SK-N-SH (cell line): Measurements from ENCODE around the gene HYLS1.

Experiments used
- MXI1 ChIP-seq: IDR thresholded peaks from 2 replicates; pipeline ENCODE4 v1.6.1; 2012; ENCODE audit warnings: mild to moderate bottlenecking, low read depth, low read length, improper control_type of control experiment
- TF ChIP-seq, protein P1 (sequence below): fragments of 150-350 bp; IDR thresholded peaks from 2 replicates; pipeline ENCODE4 v1.6.1; 2017; ENCODE audit warnings: antibody characterized with exemption, low read length, low read depth, borderline replicate concordance
- TF ChIP-seq, protein P2 (sequence below): fragments of 200-600 bp; sonication (generic); IDR thresholded peaks from 2 replicates; pipeline ENCODE4 v1.6.1; 2017; ENCODE audit warnings: antibody characterized with exemption, mild to moderate bottlenecking, moderate library complexity
- TF ChIP-seq, protein P3 (sequence below): IDR thresholded peaks from 2 replicates; pipeline ENCODE4 v1.4.0; 2012; ENCODE audit warnings: low read depth, borderline replicate concordance

DNA sequence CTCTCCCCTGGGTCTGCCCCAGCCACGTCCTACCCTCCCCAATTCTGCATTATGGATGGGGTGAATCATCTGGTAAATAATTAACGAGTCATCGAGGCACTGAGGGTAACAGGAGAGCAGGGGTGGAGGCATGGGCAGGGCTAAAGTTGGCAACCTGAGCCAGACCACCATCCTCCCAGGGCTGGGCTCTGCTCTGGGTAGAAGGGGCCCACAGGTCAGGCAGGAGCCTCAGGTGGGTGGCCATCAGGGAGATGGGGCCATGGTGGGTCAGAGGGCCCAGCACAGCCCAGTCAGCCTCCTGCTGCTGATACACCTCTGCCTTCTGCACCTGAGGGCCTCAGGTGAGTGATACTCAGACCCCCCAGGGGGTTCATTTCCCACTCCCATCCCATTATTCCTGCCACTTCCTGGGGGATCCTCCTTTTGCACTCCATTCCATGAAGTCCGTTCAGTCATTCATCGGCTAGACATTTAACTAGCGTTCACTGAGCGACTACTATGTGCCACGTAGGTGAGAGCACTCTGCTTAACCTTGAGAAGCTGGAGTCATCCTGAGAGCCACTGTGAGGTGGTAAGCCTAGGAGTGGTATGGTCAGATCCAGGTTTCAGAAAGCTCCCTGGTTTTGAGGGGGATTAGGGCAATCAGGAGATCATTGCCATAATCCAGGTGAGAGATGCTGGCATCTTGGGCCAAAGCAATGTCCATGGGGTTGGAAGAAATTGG, 58.5 kb downstream of the HYLS1 start, which contains the start of gene VSIG10L2:
- TF ChIP-seq, protein P1, sequence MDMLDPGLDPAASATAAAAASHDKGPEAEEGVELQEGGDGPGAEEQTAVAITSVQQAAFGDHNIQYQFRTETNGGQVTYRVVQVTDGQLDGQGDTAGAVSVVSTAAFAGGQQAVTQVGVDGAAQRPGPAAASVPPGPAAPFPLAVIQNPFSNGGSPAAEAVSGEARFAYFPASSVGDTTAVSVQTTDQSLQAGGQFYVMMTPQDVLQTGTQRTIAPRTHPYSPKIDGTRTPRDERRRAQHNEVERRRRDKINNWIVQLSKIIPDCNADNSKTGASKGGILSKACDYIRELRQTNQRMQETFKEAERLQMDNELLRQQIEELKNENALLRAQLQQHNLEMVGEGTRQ: no peak
- TF ChIP-seq, protein P2, sequence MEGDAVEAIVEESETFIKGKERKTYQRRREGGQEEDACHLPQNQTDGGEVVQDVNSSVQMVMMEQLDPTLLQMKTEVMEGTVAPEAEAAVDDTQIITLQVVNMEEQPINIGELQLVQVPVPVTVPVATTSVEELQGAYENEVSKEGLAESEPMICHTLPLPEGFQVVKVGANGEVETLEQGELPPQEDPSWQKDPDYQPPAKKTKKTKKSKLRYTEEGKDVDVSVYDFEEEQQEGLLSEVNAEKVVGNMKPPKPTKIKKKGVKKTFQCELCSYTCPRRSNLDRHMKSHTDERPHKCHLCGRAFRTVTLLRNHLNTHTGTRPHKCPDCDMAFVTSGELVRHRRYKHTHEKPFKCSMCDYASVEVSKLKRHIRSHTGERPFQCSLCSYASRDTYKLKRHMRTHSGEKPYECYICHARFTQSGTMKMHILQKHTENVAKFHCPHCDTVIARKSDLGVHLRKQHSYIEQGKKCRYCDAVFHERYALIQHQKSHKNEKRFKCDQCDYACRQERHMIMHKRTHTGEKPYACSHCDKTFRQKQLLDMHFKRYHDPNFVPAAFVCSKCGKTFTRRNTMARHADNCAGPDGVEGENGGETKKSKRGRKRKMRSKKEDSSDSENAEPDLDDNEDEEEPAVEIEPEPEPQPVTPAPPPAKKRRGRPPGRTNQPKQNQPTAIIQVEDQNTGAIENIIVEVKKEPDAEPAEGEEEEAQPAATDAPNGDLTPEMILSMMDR: no peak
- TF ChIP-seq MXI1: no peak
- TF ChIP-seq, protein P3, sequence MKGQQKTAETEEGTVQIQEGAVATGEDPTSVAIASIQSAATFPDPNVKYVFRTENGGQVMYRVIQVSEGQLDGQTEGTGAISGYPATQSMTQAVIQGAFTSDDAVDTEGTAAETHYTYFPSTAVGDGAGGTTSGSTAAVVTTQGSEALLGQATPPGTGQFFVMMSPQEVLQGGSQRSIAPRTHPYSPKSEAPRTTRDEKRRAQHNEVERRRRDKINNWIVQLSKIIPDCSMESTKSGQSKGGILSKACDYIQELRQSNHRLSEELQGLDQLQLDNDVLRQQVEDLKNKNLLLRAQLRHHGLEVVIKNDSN: no peak
